ENCODE data around the gene PTH1R.

Gene PTH1R

GRCh38 chr3:46934072-46934471 lies 56.6 kb downstream of the PTH1R start:
- DNase-seq: no peak

GRCh38 chr3:46934498-46935167 lies 57.1 kb downstream of the PTH1R start:
- DNase-seq: no peak

- no peak for DNase-seq
These were observed 57.8 kb downstream of the PTH1R start for GRCh38 chr3:46935168-46935858.

GRCh38 chr3:46935989-46936558 lies 58.6 kb downstream of the PTH1R start:
- no peak for DNase-seq

- no peak for DNase-seq
These were observed 59.3 kb downstream of the PTH1R start for GRCh38 chr3:46936733-46937250.

GRCh38 chr3:46938118-46938517 lies 60.6 kb downstream of the PTH1R start:
- no peak for DNase-seq

GRCh38 chr3:46939578-46940445 lies 62.3 kb downstream of the PTH1R start:
- DNase-seq: no peak

- DNase-seq: no peak
These were observed 64.6 kb downstream of the PTH1R start for GRCh38 chr3:46942076-46942475.

GRCh38 chr3:46942481-46943236 lies 65.1 kb downstream of the PTH1R start:
- no peak for DNase-seq

- DNase-seq: no peak
These were observed 66.0 kb downstream of the PTH1R start for GRCh38 chr3:46943237-46944187.

GRCh38 chr3:46944191-46944590 lies 66.7 kb downstream of the PTH1R start:
- no peak for DNase-seq

- no peak for DNase-seq
These were observed 68.9 kb downstream of the PTH1R start for GRCh38 chr3:46946416-46946815.

GRCh38 chr3:46946856-46947545 lies 69.5 kb downstream of the PTH1R start:
- DNase-seq: peak; percentile 88

- no peak for DNase-seq
These were observed 70.0 kb downstream of the PTH1R start for GRCh38 chr3:46947546-46947901.

- DNase-seq: peak; percentile 80
These were observed 70.7 kb downstream of the PTH1R start for GRCh38 chr3:46947981-46948791.

GRCh38 chr3:46948830-46949671 lies 71.5 kb downstream of the PTH1R start:
- DNase-seq: no peak

- DNase-seq: no peak
These were observed 72.7 kb downstream of the PTH1R start for GRCh38 chr3:46950177-46950576.

- no peak for DNase-seq
These were observed 73.2 kb downstream of the PTH1R start for GRCh38 chr3:46950650-46951241.
